ENCODE data around the gene TEX38.

- TF ChIP-seq EZH2 (IDR thresholded peaks at IDR 0.05; ENCODE audit: insufficient read depth, poor library complexity, severe bottlenecking) (no peak), EZH2phosphoT487 (IDR thresholded peaks at IDR 0.05; ENCODE audit: insufficient read depth, low read depth) (no peak)
Measured at GRCh38 chr1:46687921-46688509, 16.4 kb downstream of the TEX38 start.
